Erythroblast (primary cell): ENCODE results near the gene UBR2.

Source experiments
- GATA1 ChIP-seq: IDR thresholded peaks from 2 replicates; pipeline ENCODE4 v1.6.1; 2011; ENCODE audit warnings: low read depth, mild to moderate bottlenecking, control low read depth, low read length, moderate library complexity
- POLR2A ChIP-seq: IDR thresholded peaks from 2 replicates; pipeline ENCODE4 v1.6.1; 2011; ENCODE audit warnings: mild to moderate bottlenecking, low read length

DNA sequence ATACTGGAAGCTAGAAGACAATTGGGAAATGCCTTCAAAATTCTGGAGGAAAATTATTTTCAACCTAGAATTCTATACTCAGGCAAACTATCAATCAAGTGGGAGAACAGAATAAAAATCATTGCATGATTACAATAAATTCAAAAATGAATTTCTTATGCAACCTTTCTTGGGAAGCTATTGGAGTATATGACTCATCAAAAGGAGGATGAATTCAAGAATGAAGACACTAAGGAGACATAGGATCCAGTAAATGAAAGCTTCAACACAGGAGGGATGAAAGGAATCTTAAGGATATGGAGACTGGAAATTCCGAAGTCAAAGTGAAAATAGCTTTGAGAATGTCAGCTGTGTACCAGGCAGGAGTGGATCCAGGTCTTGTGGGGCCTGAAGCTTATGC, 12.6 kb upstream of the UBR2 start:
- TF ChIP-seq POLR2A = no peak
- no peak for TF ChIP-seq GATA1
